ENCODE measurements around the gene MN1.

GRCh38 chr22:27834364-27835185 is 33.0 kb upstream of the MN1 start:
- TF ChIP-seq CTCF (conservative IDR thresholded peaks at IDR 0.05 in 1 of 2, IDR thresholded peaks at IDR 0.05 in 1 of 2; ENCODE audit: low read depth in 1 of 2, low read length in 2 of 2) = no peak
- TF ChIP-seq EZH2 (IDR thresholded peaks at IDR 0.05; ENCODE audit: low read length, missing control alignments) = no peak
